NCI-H446 (cell line): ENCODE measurements around the gene CCDC43.

ENCODE experiments used
- DNase-seq, 2 experiments: peaks; one replicate each; lab custom pipeline; 2025; lab: John Stamatoyannopoulos, UW

Gene CCDC43

DNA sequence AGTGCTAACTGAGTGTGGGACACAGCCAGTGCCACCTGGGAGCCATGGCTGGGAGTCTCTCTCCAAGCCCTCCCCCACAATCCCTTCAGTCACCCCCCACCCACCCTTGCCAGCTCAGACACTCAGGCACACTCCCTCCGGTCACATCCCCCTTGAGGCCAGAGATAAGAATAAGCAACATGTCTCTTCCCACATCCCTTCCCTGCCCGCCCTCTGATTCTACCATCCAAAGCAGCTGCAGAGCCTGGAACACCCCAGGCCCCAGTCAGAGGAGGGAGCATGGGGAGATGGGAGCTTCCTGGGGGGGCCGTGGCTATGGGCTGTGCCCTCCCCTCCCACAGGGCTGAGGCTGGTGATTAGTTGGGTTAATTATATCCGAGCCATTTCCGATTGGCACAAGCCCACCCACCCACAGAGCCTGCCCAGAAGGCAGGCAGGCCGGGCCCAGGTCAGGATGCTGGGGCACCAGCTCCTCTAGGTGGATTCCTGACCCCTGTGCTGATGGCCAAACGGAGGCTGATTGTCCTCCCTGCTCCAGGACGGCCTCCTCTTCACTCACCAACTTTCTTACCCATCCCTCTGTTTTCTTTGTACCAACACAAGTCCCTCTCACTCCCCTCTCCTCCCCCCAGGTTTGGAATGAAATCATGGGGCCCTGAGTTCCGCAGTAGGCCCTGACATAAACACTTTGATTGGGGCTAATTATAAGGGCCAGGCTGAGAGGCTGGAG lies 61.9 kb downstream of the CCDC43 start:
- DNase-seq: no peak
